ENCODE measurements around the gene PIGR.

PIGR gene

DNA sequence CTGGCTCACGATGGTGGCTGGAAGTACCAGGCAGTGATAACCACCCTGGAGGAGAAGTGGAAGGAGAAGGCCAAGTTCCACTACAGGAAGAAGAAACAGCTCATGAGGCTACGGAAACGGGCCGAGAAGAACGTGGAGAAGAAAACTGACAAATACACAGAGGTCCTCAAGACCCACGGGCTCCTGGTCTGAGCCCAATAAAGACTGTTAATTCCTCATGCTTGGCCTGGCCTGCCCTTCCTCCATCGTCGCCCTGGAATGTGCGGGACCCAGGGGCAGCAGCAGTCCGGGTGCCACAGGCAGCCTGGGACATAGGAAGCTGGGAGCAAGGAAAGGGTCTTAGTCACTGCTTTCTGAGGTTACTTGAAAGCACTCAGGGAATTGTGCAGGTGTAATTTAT lies 38.2 kb downstream of the PIGR start:
- DNase-seq, result no peak

DNA sequence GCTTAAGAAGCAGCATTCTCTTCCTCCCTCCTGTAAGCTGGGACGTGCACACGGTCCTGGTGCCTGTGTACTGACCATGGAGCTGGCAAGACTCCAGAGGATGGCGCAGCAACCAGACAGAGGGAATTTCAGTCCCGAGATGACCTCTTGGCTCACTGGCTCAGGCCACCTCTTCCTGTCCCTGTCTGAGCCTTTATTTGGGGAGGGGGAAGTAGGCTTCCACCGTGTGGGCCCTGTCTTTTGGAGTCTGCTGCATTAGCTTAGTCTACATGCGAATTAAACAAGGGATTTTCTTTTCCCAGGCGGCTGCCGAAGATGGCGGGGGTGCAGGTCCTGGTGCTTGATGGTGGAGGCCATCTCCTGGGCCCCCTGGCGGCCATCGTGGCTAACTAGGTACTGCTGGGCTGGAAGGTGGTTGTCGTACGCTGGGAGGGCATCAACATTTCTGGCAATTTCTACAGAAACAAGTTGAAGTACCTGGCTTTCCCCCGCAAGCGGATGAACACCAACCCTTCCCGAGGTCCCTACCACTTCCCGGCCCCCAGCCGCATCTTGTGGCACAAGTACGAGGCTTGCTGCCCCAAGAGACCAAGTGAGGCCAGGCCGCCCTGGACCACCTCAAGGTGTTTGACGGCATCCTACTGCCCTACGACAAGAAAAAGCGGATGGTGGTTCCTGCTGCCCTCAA lies 38.8 kb downstream of the PIGR start:
- DNase-seq, result no peak

DNA sequence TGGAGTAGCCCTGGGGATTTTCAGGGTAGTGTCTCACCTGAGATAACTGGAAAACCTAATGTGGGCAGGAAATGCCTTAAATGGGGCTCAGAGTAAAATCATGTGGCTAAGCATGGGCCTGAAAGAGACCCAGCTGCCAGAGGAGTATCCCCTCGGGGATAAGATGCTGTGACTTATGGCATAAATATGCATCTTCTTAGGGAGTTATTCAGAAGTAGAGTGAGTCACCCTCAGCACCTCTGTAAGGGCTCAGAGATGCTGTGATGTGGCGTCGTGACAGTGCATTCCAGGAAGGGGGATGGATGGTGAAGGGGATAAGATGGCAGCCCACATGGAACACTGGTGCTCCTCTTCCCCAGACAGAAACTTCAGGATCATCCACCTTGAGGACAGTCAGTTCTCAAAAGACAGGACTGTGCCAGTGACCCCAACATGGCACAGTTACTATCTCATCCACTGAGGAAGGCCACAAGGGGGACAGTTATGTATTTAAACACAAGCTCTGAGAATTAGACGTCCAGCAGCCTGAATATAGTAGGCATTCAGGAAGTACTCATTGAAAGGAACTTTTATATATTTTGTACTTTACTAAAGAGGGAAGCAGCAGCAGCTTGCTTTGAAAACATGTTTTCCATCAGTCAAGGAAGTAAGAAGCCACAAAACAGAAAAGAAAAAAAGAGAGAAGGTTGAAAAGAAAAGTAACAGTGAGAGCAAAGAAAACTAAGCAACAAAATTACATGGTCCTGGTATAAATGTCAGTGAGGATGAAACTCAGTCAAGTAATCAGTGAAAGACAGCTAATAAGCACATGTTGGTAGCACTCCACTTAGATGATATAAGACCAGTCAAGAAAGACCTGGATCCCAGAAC lies 40.7 kb downstream of the PIGR start:
- no peak for DNase-seq

DNA sequence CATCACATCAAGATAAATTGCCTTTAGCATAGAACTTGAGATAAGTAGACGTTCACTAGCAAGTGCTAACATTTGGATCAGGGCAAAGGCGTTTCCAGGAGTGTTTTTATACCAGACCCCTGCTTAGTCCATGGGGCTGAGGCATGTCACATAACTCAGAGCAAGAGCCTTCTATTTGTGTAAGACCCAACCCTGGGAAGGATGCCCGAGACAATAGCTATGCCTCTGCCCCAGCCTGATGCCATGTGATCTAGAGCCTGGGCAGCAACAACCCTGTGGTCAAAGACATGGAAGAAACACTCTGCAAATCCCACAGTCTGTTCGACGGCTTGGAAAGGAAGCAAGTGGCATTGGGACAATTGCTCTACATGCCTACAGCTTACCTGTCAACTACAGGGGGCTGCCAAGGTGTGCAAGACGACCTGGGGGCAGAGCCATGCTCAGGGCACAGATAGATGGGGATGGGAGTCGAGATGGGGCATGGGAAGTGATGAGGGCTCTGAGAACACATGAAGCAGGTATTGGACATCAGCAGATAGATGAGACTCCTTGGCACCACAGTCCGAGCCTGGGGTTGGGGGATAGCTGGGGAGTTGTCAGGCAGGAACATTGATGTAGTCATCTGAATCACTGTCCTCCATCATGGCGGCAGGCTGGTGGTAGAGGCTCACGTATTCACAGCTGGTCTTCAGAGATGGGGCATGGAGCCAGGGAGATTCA lies 41.7 kb downstream of the PIGR start:
- no peak for DNase-seq

DNA sequence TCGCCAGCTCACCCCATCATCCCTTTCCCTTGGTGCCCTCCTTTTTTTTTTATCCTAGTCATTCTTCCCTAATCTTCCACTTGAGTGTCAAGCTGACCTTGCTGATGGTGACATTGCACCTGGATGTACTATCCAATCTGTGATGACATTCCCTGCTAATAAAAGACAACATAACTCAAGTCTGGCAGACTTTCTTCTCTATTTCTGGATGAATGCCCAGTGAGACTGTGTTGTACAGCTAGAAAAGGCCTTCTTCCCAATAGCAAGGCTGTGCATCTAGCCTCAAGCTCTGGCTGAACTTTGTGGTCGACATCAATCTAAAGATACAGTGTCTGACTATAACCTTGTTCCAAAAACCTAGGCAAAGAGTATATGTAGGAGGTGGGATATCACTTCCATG lies 42.6 kb downstream of the PIGR start:
- no peak for DNase-seq

DNA sequence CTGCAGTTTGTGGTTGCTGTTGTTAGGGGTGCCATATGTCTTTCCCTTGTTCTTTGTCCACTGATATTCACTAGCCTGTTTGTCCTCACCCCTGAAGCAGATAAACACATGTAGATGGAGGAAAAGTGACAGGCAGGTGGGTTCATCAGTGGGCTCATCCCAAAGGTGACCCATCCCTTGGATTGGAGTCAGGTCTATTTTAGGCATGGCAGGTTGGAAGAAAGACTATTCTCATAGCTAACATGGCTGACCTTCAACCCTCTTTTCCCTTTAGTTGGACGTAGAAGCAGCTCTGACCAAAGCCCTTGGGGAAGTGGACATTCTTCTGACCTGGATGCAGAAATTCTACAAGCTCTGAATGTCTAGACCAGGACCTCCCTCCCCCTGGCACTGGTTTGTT lies 43.6 kb downstream of the PIGR start:
- DNase-seq, result no peak

DNA sequence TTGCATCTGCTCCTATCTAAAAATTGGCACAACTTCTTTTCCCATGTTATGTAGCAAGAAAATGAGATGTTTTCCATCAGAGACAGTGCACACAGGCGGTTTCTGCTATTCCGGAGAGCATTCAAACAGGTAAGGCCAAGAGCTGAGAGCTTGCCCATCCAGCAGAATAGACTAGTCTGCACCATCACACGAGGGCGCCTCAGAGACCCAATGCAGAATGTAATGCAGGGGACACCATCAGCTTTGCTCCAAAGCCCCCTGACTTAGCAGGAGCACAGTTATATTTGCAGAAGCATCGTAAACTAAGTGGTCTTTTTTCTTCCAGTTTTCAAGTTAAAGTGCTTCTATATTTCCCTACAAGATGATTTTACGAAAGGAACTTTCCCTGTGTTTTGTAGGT lies 44.3 kb downstream of the PIGR start:
- DNase-seq, result no peak

DNA sequence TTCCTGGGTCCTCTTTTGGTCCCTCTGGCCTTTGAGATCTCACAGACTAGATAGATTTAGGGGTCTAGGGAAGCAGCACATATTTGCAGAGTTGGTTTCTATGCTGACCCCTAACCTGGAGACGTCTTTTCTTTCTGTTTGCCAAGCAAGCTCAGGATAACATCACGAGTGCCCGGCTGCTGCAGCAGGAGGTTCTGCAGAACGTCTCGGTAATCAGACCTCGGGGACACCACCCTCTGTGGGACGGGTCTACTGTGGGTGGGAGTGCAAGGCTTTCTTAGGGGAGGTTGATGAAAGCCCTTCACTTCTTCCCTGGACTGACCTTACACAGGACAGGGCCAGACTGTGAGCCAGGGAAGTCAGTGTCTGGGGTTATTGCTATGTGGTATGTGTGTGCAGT lies 46.1 kb downstream of the PIGR start:
- no peak for DNase-seq

DNA sequence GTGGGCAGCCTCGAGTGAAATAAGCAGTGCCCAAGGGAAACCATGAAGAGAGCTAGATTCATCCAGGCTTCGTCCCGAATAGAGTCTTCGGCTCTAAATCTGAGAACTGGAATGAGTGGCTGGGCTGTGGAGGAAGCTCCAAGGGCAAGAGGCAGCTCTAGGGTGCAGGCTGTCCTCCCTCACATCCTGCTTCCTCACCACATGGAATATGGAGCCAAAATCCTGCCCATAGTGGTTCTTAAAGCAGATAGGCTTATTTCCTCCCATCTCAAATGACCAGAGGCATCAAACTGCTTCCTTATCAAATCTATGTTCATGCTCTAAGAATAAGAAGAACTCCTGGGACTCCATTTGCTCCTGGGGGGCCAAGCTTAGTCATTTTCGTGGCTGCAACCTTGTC lies 46.5 kb downstream of the PIGR start:
- DNase-seq, result no peak

DNA sequence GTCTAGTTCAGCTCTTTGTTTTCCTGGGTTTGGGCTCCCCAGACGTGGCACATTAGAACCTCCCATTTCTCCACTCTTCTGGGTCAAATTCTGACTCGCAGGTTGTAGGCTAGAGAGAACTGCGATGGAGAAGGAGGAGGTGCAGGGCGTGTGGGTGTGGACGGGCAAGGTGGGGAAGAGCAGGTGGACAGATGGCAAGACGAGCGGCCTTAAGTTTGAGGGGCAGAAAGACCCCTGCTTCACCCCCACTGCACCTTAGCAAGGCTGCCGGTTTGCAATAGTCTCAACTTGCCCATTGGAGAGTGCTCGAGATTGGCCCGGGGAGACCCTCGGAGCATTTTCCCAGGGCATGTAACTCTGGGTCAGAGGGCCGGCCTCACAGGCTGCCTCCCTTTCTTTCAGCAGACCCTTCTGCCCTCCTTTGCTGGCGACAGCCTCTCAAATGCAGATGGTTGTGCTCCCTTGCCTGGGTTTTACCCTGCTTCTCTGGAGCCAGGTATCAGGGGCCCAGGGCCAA lies 47.3 kb downstream of the PIGR start:
- no peak for DNase-seq

DNA sequence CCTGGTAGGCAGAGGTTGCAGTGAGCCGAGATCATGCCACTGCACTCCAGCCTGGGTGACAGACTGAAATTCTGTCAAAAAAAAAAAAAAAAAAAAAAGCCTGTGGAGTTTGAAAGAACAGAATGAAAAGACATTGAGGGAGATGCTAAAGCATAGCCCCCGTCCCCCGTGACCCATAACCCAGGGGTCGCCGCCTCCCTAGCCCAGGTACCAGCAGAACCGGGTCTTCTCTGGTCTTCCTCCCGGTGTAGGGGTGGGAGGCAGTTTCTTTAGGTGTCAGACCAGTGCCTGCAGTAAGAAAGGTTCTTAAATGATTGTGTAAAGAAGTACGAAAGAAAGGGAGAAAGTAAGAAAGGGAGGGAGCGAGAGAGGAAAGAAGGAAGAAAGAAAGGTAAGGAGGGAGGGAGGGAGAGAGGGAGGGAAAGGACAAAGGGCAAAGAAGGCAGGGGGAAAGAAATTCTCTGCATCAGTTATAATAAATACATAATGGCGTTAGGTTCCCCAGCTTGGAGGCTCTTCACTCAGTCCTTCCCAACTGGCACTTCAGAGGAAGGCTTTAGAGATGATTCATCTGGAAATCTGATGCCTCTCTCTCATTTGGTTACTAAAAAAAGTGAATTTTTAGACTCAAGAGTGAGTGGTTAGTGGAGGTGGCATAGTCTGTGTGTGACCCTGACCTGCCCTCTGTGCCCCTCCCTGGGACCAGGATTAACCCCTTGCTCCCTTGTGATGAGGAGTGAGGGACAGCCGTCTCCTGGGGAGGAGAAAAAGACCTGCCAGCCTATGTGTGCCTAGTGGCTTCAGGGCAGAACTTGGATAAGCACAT lies 48.0 kb downstream of the PIGR start:
- DNase-seq, result peak; percentile 21

DNA sequence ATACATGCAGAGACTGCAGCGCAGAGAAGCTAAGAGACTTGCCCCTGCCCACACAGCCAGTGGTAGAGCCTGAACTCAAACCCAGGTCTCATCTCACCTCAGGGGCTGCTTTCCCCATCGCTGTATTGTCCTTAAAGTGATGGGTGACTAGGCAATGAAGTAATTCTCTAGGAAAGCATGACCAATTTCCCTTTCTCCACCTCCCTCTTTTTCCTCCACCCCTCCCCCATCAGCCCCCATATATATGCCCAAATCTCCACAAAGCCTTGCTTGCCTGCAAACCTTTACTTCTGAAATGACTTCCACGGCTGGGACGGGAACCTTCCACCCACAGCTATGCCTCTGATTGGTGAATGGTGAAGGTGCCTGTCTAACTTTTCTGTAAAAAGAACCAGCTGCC lies 49.1 kb downstream of the PIGR start, which contains the start of gene IL24:
Gene IL24 (plus strand): TSS at position 269 of the 400 bp plus-strand sequence. CDS start 390 bp downstream, outside the sequence.
- no peak for DNase-seq

DNA sequence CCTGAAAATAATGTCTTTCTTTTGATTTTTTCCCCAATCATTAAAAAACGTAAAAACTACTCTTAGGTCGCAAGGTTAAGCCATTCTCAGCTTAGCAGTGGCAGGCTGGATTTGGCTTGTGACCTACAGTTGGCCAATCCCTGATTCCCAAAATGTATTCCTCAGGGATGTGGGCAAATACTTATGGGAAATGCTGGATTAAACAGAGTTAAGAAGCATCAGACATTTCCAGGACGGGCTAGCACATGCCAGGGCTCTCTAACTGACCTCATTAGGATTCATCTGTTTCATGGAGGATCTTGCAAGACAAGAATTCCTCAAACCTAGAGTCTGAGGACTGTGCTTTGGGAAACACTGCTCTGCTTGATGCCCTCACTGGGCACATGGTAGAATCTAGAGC lies 50.0 kb downstream of the PIGR start:
- peak; percentile 43 for DNase-seq

DNA sequence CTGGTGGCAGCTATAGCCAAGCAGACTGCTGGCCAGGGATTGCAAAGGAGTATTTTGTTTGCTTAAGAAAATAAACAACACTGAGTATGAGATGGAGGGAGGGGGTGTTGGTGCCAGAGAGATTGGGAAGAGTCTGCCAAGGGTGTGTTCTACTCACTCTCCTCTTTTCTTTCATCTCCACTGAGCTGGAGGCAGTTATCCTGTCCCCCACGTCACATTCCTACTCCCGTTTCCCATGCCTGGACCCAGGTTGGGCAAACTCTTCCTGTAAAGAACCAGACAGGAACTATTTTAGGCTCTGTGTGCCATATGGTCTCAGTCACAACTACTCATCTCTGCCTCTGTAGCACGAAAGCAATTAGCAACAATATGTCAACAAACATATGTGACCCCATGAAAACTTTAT lies 50.4 kb downstream of the PIGR start:
- DNase-seq, result peak; percentile 68

DNA sequence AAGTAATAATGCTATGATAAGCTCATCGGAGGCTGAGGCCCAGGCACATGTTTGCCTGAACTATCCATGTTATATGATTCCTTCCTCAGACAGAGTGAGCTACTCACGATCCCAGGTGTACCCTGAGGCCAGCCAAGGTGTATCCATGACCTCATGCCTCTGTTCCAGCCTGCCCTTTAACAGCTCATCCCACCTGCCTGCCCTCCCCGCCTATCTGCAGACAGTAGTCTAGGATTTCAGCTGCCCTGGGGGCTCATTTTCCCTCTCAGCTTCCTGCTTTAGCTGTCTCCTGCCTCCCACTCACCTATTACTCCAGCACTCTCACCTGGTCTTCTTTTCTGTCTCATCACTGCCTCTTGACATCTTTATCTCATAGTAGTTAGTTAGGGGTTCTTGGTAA lies 50.9 kb downstream of the PIGR start:
- no peak for DNase-seq

DNA sequence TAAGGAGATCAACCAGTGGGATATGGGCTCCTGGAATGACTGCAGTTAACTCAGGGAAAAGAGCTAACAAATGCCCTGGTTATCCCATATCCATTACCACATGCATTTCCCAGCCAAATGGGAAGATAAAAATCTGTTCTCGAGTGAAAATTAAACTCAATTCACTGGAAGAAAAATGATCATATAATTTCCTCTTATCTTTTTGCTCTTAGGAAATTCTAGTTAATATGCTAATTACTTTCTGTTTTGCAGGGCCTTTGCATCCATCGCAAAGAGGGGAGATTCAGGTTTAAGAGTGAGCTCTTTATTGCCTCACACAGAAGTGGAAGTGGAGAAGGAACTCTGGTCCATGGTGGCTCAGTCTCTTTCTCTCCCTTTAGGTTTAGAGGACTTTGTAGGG lies 52.9 kb downstream of the PIGR start:
- no peak for DNase-seq

DNA sequence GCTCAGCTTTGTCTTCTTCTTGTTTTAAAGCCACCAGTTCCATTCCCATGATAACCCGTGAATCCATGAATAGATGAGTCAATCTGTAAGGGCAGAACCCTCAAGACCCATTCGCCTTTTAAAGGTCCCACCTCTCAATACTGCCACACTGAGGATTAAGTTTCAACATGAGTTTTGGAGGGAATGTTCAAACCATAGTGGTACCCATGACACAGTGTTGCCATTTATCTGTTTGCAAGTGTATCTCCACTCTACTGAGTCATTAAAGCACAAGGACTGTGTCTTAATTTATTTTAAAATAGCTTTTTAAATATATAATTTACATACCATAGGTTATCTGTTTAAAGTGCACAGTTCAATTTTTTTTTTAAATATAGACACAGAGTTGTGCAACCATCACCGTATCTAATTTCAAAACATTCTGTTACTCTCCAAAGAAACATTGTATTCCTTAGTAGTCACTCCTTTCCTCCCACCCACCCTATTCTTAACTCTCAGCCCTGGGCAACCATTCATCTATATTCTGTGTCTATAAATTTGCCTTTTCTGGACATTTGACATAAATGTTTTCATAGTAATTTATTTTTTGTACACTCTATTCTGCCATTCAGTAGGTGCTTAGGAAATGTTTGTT lies 53.8 kb downstream of the PIGR start:
- DNase-seq, result no peak

DNA sequence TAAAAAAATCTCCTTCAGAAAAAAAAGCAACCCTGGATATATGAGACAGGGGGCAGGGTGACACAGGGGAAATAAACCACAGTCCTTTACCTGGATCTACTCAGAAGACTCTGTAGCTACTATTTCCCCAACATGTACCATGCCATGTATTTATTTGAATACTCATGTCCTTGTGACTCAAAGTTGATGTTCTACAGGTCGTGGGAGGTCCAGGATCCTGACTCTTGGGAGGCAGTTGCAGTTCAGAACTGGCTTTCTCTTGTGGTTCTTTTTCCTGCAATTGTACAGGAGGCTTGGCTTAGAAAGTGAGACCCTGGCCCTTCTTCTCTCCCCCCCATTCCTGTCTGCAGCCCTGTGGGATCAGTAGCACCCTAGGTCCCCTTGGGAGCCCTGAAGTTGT lies 54.9 kb downstream of the PIGR start:
- DNase-seq, result no peak

DNA sequence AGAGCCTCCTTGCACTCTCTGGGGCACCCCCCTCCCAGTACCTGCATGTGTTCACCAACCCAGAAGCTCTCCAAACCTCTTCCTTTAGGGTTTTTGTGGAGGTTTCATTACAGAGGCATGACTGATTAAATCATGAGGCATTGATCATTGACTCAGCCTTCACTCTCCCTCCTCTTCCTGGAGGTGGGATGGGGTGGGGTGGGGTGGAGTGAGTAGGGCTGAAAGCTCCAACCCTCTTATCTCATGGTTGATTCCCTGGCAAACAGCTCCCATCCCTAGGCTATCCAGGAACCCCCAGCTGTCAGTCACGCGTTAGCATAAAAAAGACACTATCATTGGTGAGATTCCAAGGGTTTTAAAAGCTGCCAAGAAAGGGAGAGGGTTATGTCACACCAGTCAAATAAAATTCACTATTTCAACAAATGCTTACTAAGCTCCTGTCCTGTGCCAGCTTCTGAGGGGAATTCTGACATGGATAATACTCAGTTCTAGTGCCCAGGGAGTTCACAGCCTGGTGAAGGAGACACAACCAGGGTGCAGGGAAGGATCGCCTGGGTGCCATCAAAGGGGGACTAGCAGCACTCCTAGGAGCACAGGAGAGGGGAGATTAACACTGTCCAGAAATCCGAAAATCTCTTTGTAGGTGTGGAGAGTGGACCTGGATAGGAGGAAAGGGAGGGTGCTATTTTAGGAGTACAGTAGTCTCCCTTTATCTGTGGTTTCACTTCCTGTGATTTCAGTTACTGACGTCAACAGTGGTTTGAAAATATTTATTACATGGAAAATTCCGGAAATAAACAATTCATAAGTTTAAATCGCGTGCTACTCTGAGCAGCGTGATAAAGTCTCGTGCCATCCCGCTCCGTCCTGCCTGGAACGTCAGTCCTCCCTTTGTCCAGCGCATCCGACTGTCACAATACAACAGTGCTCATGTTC lies 55.9 kb downstream of the PIGR start:
- peak; percentile 93 for DNase-seq

DNA sequence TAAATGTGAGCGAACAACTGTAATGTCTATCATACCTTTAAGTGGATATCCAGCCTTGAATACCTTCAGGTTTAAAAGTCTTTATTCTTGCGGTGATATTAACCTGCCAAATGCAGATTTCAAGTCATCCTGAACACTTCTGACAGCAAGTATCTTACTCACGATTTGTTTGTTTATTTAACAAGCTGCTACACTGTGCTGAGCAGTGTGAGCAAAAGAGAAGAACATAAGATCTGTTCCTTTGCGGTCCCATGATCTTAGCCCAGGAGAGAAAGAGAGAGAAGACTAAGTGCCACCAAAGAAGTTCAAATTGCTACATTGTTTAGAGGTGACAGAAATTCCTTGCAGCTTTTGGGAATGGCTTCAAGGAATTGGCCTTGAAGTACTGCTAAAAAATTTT lies 58.6 kb downstream of the PIGR start:
- DNase-seq, result no peak

DNA sequence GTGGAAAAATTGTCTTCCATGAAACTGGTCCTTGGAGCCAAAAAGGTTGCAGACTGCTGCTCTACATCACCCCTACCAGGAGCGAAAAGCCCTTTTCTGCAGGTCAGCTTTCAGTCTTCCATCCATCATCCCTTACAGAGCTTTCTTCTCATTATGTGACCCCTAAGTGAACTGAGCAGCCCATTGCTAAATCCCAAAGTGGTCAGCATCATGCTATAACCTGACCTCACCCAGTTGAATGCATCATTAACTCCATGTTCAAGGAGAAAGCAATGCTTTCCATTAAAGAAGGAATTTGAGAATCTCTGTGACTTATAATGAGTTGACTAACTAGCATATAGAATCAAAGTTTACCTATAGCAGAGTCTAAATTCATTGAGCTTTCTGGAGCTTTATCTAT lies 59.4 kb downstream of the PIGR start:
- DNase-seq, result no peak
